Embryonic facial prominence (tissue), 1 donor: ENCODE results near the gene FXYD6.

ENCODE experiments used
- DNase-seq: peaks from one replicate; pipeline ENCODE4 v3.0.0-alpha.2; 2016; ENCODE audit errors: extremely low spot score

FXYD6 gene

GRCh38 chr11:117794772-117795629 lies 81.5 kb downstream of the FXYD6 start:
- DNase-seq: no peak

- DNase-seq: no peak
Measured at GRCh38 chr11:117794135-117794534, 82.3 kb downstream of the FXYD6 start.

- no peak for DNase-seq
Measured at GRCh38 chr11:117793583-117793982, 82.9 kb downstream of the FXYD6 start.

- no peak for DNase-seq
Measured at GRCh38 chr11:117792992-117793391, 83.5 kb downstream of the FXYD6 start.

- no peak for DNase-seq
Measured at GRCh38 chr11:117792241-117792640, 84.2 kb downstream of the FXYD6 start.

- peak; percentile 30 for DNase-seq
Measured at GRCh38 chr11:117790279-117790678, 86.2 kb downstream of the FXYD6 start.

- DNase-seq: no peak
Measured at GRCh38 chr11:117789241-117789640, 87.2 kb downstream of the FXYD6 start.
